ENCODE measurements around the gene DNAH1. TPM values are rescaled to one million over a fixed set of nuclear protein-coding genes. Genes with fewer than 3 reads are reported as not detected.

The DNAH1 gene
- total and polyA plus RNA-seq, 2 of the 4 experiments (the other 2 are of a cell fraction) = 2.0 to 4.0 TPM

DNA sequence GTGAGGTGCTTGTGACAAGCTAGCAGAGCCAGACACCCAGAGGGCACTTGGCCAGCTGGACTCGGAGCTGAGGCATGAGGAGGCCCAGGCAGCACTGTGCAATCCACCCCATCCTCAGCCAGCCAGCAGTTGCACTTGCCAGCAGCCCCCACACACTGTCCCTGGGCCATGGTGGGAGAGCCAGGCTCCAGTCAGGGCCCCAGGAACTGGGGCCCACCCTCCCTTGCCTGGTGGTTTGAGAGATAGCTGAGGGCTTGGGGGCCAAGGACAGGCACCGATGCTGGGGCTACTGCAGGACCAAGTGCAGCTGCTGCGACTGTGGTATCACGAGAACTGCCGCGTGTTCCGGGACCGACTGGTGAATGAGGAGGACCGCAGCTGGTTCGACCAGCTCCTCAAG is 63.5 kb downstream of the DNAH1 start:
- ChIA-PET CTCF (no interaction called here), POLR2A (ENCODE audit: unreplicated experiment) (no interaction called here)
- Histone ChIP-seq H3K36me3 (ENCODE audit: control insufficient read depth, insufficient read depth, low read length) (no peaks in the 10 kb centered on the region), H3K56ac (ENCODE audit: extremely low read depth, insufficient read depth, low read length) (no peak overlapping the region), H3K27ac (ENCODE audit: insufficient read depth, low read length) (no peak overlapping the region), H3K4me3 (ENCODE audit: insufficient read depth, low read depth, low read length) (no peak overlapping the region), H2BK5ac (ENCODE audit: low read depth, low read length, poor library complexity, severe bottlenecking) (no peak overlapping the region), H2BK120ac (ENCODE audit: low read depth, low read length) (no peak overlapping the region), H3K18ac (ENCODE audit: low read depth, low read length) (no peak overlapping the region), H4K20me1 (ENCODE audit: insufficient read depth, low read length) (0 out of 2 replicates have a peak, but pooled peaks cover 4% of the 10 kb centered on the region), H3K14ac (replicated peaks; ENCODE audit: low read depth, low read length) (no peak overlapping the region), H2AK5ac (ENCODE audit: low read depth, low read length) (no peak overlapping the region), H4K5ac (ENCODE audit: low read depth, low read length) (no peak overlapping the region), H3K23ac (ENCODE audit: low read depth, low read length) (no peak overlapping the region), H4K91ac (ENCODE audit: insufficient read depth, low read depth, low read length) (no peak overlapping the region), H2BK15ac (ENCODE audit: low read depth, low read length) (no peak overlapping the region), H2AK9ac (replicated peaks; ENCODE audit: low read depth, low read length, poor library complexity) (no peak overlapping the region), H4K8ac (ENCODE audit: low read depth in 2 of 2, low read length in 2 of 2) (no peak overlapping the region), H3K4me1 (ENCODE audit: control insufficient read depth, insufficient read depth, low read length) (no peaks in the 10 kb centered on the region), H3K4me2 (ENCODE audit: low read depth, low read length) (no peak overlapping the region), H3K9ac (ENCODE audit: low read depth, low read length) (no peak overlapping the region), H3K4ac (ENCODE audit: low read depth, low read length) (no peak overlapping the region), H3K79me1 (ENCODE audit: low read depth in 1 of 2, low read length in 2 of 2) (no peaks in the 10 kb centered on the region), H3K9me1 (ENCODE audit: insufficient read depth, low read length) (peaks cover 4% of the 10 kb centered on the region; the same call in 1 of the 2 replicates), H2AFZ (replicated peaks; ENCODE audit: low read length, poor library complexity) (no peak overlapping the region), H2BK20ac (ENCODE audit: low read depth, low read length) (no peak overlapping the region), H3K9me3 (ENCODE audit: control insufficient read depth, insufficient read depth, low read length) (no peaks in the 10 kb centered on the region), H3K27me3 (ENCODE audit: control insufficient read depth, insufficient read depth, low read length) (peaks cover 3% of the 10 kb centered on the region)
- no TSS peak for BruUV-seq (replicated peaks)
- dilution Hi-C loops (cut with HindIII; ENCODE audit: low sequenced_read_pairs, unreplicated experiment) (no loop called here), in situ Hi-C loops (cut with MboI; ENCODE audit: low sequenced_read_pairs) (no loop called here), intact Hi-C loops (cut with micrococcal nuclease) (no loop called here)
- WGBS, 2 experiments (ENCODE audit: extremely low coverage in 2 of 2, insufficient read length in 1 of 2) = 66% methylated on average over 10 of the region's 10 CpGs; no CpG with 5 or more reads in 1 of the 2 experiments
- TF ChIP-seq NFE2L2 (IDR thresholded peaks at IDR 0.05; ENCODE audit: low read depth, low read length) = no peak
- no peak for TF ChIP-seq MAZ (IDR thresholded peaks at IDR 0.05; ENCODE audit: borderline replicate concordance, low read depth, low read length)
- ATAC-seq (ENCODE audit: low read depth) (peak; percentile 19), DNase-seq (no peak)
